ENCODE measurements around the gene OR1D5. TPM values are rescaled to one million over a fixed set of nuclear protein-coding genes. Genes with fewer than 3 reads are reported as not detected.
A peak's percentile ranks its signal among the peaks of the same experiment; 100 is the strongest.

OR1D5 gene
- total RNA-seq, 1 experiment from 2014 or later, result not detected

DNA sequence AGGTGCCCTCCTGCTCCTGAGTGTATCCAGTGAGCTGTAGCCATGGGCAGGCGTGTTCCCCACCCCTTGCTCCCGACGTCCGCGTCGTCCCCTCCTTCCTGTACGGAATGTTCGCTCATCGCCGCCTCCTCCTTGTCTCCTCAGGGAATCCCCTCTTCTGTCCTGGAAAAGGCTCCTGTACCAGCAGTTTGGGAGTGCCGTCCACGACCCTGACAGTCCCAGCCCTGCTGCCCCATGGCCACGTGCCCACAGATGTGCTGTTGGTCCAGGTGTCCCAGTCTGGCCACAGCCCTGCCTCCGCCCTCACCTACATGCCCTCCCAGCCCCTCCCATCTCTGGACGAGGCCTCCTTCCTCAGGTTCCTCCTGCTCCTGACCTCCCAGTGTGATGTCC is 30.2 kb downstream of the OR1D5 start:
- Histone ChIP-seq H3K4me2 (ENCODE audit: insufficient read depth, insufficient read length, low read length) (no peak overlapping the region), H3T11ph (ENCODE audit: low read length) (no peak overlapping the region), H2AK5ac (ENCODE audit: insufficient read length, low read length) (no peak overlapping the region), H3K4me1 (ENCODE audit: insufficient read depth, low read length) (no peaks in the 10 kb centered on the region), H3K79me2 (ENCODE audit: insufficient read depth, low read length) (no peaks in the 10 kb centered on the region), H3K9ac (ENCODE audit: extremely low read depth, insufficient read length, low read length) (no peak overlapping the region), H3K27ac (ENCODE audit: insufficient read length, low read depth, low read length) (no peak overlapping the region), H2BK5ac (ENCODE audit: insufficient read length, low read length) (no peak overlapping the region), H3K27me3 (ENCODE audit: insufficient read depth, low read length) (no peaks in the 10 kb centered on the region), H4K20me1 (ENCODE audit: control insufficient read depth, insufficient read depth, insufficient read length) (no peaks in the 10 kb centered on the region), H4K91ac (ENCODE audit: insufficient read length, low read depth, low read length) (no peak overlapping the region), H3K18ac (ENCODE audit: insufficient read length, low read depth, low read length) (no peak overlapping the region), H3K9me3 (ENCODE audit: control insufficient read depth, low read depth, low read length) (no peaks in the 10 kb centered on the region), H4K5ac (ENCODE audit: insufficient read length, low read depth, low read length) (no peak overlapping the region), H3K23ac (ENCODE audit: insufficient read length, low read depth, low read length) (no peak overlapping the region), H2BK12ac (ENCODE audit: insufficient read length, low read depth, low read length) (no peak overlapping the region), H2BK120ac (ENCODE audit: low read depth, low read length, poor library complexity, severe bottlenecking) (no peak overlapping the region), H2BK15ac (ENCODE audit: low read depth, low read length) (no peak overlapping the region), H3K79me1 (ENCODE audit: insufficient read depth, low read depth, low read length, poor library complexity, severe bottlenecking) (no peaks in the 10 kb centered on the region), H3K4ac (ENCODE audit: low read depth, low read length) (no peak overlapping the region), H3K14ac (ENCODE audit: insufficient read depth, low read length) (no peak overlapping the region), H3K56ac (ENCODE audit: insufficient read length, low read depth, low read length) (no peak overlapping the region), H4K8ac (replicated peaks; ENCODE audit: insufficient read length, low read depth, low read length) (no peak overlapping the region), H3K23me2 (ENCODE audit: insufficient read length, low read depth, low read length, poor library complexity, severe bottlenecking) (no peaks in the 10 kb centered on the region), H2BK20ac (ENCODE audit: low read depth, low read length, poor library complexity, severe bottlenecking) (no peak overlapping the region), H2AFZ (ENCODE audit: low read length) (no peak overlapping the region)
- Mint-ChIP-seq H3K4me3 (no peak overlapping the region), H3K9me3 (no peaks in the 10 kb centered on the region), H3K27ac (no peak overlapping the region; a peak in 1 of 7 replicates), H3K36me3 (ENCODE audit: insufficient read depth in 1 of 3, low read depth in 3 of 3) (peaks cover 6 to 24% (median 15%) of the 10 kb centered on the region in 3 experiments; a peak in 6 of 7 replicates), H3K27me3 (ENCODE audit: low read depth) (no peaks in the 10 kb centered on the region), H3K4me1 (no peaks in the 10 kb centered on the region)
- TF ChIP-seq, protein P1, sequence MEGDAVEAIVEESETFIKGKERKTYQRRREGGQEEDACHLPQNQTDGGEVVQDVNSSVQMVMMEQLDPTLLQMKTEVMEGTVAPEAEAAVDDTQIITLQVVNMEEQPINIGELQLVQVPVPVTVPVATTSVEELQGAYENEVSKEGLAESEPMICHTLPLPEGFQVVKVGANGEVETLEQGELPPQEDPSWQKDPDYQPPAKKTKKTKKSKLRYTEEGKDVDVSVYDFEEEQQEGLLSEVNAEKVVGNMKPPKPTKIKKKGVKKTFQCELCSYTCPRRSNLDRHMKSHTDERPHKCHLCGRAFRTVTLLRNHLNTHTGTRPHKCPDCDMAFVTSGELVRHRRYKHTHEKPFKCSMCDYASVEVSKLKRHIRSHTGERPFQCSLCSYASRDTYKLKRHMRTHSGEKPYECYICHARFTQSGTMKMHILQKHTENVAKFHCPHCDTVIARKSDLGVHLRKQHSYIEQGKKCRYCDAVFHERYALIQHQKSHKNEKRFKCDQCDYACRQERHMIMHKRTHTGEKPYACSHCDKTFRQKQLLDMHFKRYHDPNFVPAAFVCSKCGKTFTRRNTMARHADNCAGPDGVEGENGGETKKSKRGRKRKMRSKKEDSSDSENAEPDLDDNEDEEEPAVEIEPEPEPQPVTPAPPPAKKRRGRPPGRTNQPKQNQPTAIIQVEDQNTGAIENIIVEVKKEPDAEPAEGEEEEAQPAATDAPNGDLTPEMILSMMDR (conservative IDR thresholded peaks at IDR 0.05), result no peak
- WGBS (ENCODE audit: extremely low coverage, insufficient read length, low lambda C conversion rate), result no CpG with 5 or more reads among the region's 15 CpGs
- peak; percentile 25 for DNase-seq

Measured in H9 (cell line).